Gastroesophageal sphincter (tissue), 4 donors: Measurements from ENCODE around the gene PRLR. TPM values are rescaled to one million over a fixed set of nuclear protein-coding genes. Genes with fewer than 3 reads are reported as not detected.

Experiments used
- ATAC-seq: fragments of 150-250 bp; one replicate; pipeline ENCODE4 v1.9.1; 2016; ENCODE audit warnings: mild to moderate bottlenecking, moderate library complexity
- H3K27ac ChIP-seq, 4 donors: fragments of 200-600 bp; sonication (generic) in 3 of 4; 1 replicate in 3 of 4; 2 replicates in 1 of 4; pipeline ENCODE4 v1.5.1; 2016 to 2019
- H3K27me3 ChIP-seq: fragments of 200-600 bp; sonication (generic); one replicate; pipeline ENCODE4 v1.5.1; 2019
- H3K36me3 ChIP-seq, 2 donors: fragments of 200-600 bp; sonication (generic); one replicate each; pipeline ENCODE4 v1.5.1; 2019; ENCODE audit warnings: control low read depth in 1 of 2
- H3K4me1 ChIP-seq, 3 donors: fragments of 200-600 bp; sonication (generic); 1 replicate in 2 of 3; 2 replicates in 1 of 3; pipeline ENCODE4 v1.5.1; 2016 to 2019; ENCODE audit warnings: control low read depth in 2 of 3
- H3K4me3 ChIP-seq, 2 donors: fragments of 200-600 bp; sonication (generic); one replicate each; pipeline ENCODE4 v1.5.1; 2019; ENCODE audit warnings: mild to moderate bottlenecking in 1 of 2, moderate library complexity in 1 of 2
- H3K9me3 ChIP-seq, 3 donors: fragments of 200-600 bp; sonication (generic); one replicate each; pipeline ENCODE4 v1.5.1; 2017 to 2019; ENCODE audit warnings: control low read depth in 2 of 3
- CTCF ChIP-seq, 4 experiments: fragments of 200-600 bp in 2 of 4; fragments of 450-650 bp in 2 of 4; sonication (generic) in 1 of 4; IDR thresholded peaks; one replicate each; pipeline ENCODE4 v1.5.1; 2017 to 2019; ENCODE audit warnings: antibody characterized with exemption in 4 of 4, mild to moderate bottlenecking in 2 of 4, moderate library complexity in 2 of 4
- EP300 ChIP-seq: sonication (generic); formaldehyde crosslinking; IDR thresholded peaks from one replicate; pipeline ENCODE4 v1.6.1; 2017; ENCODE audit warnings: antibody characterized with exemption, mild to moderate bottlenecking
- POLR2A ChIP-seq, 2 donors: fragments of 450-650 bp; IDR thresholded peaks; one replicate each; pipeline ENCODE4 v1.6.1; 2017; ENCODE audit warnings: antibody characterized with exemption in 2 of 2, mild to moderate bottlenecking in 2 of 2, moderate library complexity in 1 of 2
- POLR2AphosphoS5 ChIP-seq: sonication (generic); formaldehyde crosslinking; IDR thresholded peaks from one replicate; pipeline ENCODE4 v1.6.1; 2017; ENCODE audit warnings: antibody characterized with exemption
- WGBS, 2 donors: methylation state at CpG; one replicate each; pipeline ENCODE4 v1.1.5; 2018; ENCODE audit warnings: low coverage in 1 of 2; 5-methylcytosine and 5-hydroxymethylcytosine counted together
- total RNA-seq, 4 donors: library from RNA; depleted of rRNA; stranded (reverse); fragments of >200 nt; gene quantifications; one replicate each; pipeline ENCODE4 v1.1.0, GENCODE V29; 2016

The PRLR gene
- total RNA-seq, 4 donors from 2014 or later = 0.16 to 1.4 (median 0.85) TPM

- no peak for ATAC-seq
- TF ChIP-seq POLR2AphosphoS5 (no peak), POLR2A (IDR thresholded peaks at IDR 0.05) (no peak)
- no peaks in the 10 kb centered on the region for H3K36me3 ChIP-seq
- WGBS, 2 donors = 88 to 91% methylated on average over 3 of the region's 3 CpGs
- H3K4me1 ChIP-seq = no peaks in the 10 kb centered on the region
- H3K9me3 ChIP-seq = no peaks in the 10 kb centered on the region
- no peaks in the 10 kb centered on the region for H3K27me3 ChIP-seq
- H3K4me3 ChIP-seq = no peak overlapping the region
- H3K27ac ChIP-seq = no peak overlapping the region
Observed at GRCh38 chr5:35082530-35082929, 147.8 kb downstream of the PRLR start.

- TF ChIP-seq POLR2AphosphoS5 (no peak), EP300 (no peak), POLR2A (IDR thresholded peaks at IDR 0.05) (no peak), CTCF (IDR thresholded peaks at IDR 0.05) (no peak)
- Histone ChIP-seq H3K27ac (no peak overlapping the region), H3K27me3 (no peaks in the 10 kb centered on the region), H3K9me3 (peaks cover 0 to 6% (median 0%) of the 10 kb centered on the region in 3 donors), H3K36me3 (no peaks in the 10 kb centered on the region), H3K4me1 (no peaks in the 10 kb centered on the region), H3K4me3 (no peak overlapping the region)
- ATAC-seq = no peak
- WGBS, 2 donors = 78 to 100% methylated on average over 1 to 6 of the region's 6 CpGs
Observed at GRCh38 chr5:35081134-35081533, 149.2 kb downstream of the PRLR start.

GRCh38 chr5:35073160-35073559 is 157.1 kb downstream of the PRLR start:
- 80 to 84% methylated on average over 3 to 4 of the region's 4 CpGs for WGBS, 2 donors
- TF ChIP-seq POLR2AphosphoS5 (no peak), POLR2A (IDR thresholded peaks at IDR 0.05) (no peak), CTCF (IDR thresholded peaks at IDR 0.05) (no peak), EP300 (no peak)
- Histone ChIP-seq H3K9me3 (peaks cover 0 to 17% (median 0%) of the 10 kb centered on the region in 3 donors), H3K4me1 (no peaks in the 10 kb centered on the region), H3K27ac (no peak overlapping the region), H3K36me3 (no peaks in the 10 kb centered on the region), H3K4me3 (no peak overlapping the region), H3K27me3 (no peaks in the 10 kb centered on the region)
- ATAC-seq = no peak

- no peak for ATAC-seq
- Histone ChIP-seq H3K36me3 (no peaks in the 10 kb centered on the region), H3K27me3 (no peaks in the 10 kb centered on the region), H3K27ac (no peak overlapping the region), H3K9me3 (peaks cover 0 to 9% (median 0%) of the 10 kb centered on the region in 3 donors), H3K4me1 (no peaks in the 10 kb centered on the region), H3K4me3 (no peak overlapping the region)
- 91% methylated on average over 1 of the region's 1 CpG; no CpG with 5 or more reads in 1 of the 2 donors for WGBS, 2 donors
- TF ChIP-seq EP300 (no peak), POLR2A (IDR thresholded peaks at IDR 0.05) (no peak), POLR2AphosphoS5 (no peak), CTCF (IDR thresholded peaks at IDR 0.05) (no peak)
Observed at GRCh38 chr5:35069188-35069587, 161.1 kb downstream of the PRLR start.

- no peak for ATAC-seq
- WGBS, 2 donors = 81 to 86% methylated on average over 2 of the region's 2 CpGs
- H3K27me3 ChIP-seq = no peaks in the 10 kb centered on the region
- no peak overlapping the region for H3K27ac ChIP-seq
- H3K4me1 ChIP-seq = peaks cover 0 to 11% (median 1%) of the 10 kb centered on the region in 3 donors
- no peaks in the 10 kb centered on the region for H3K9me3 ChIP-seq
- TF ChIP-seq CTCF (IDR thresholded peaks at IDR 0.05) (no peak), POLR2A (IDR thresholded peaks at IDR 0.05) (no peak), POLR2AphosphoS5 (no peak), EP300 (no peak)
- H3K36me3 ChIP-seq = no peaks in the 10 kb centered on the region
- H3K4me3 ChIP-seq = no peak overlapping the region
Observed at GRCh38 chr5:35067985-35068384, 162.3 kb downstream of the PRLR start.
